Natural killer cell (primary cell): Measurements from ENCODE around the gene CENPH. TPM values are rescaled to one million over a fixed set of nuclear protein-coding genes. Genes with fewer than 3 reads are reported as not detected.
A peak's percentile ranks its signal among the peaks of the same experiment; 100 is the strongest.

Experiments
- ATAC-seq, 3 donors: fragments of 150-1000 bp in 2 of 3; fragments of 200-7000 bp in 1 of 3; cut with Tn5 transposase; 1 replicate in 1 of 3; 2 replicates in 2 of 3; pipeline ENCODE4 v1.10.0; 2021; ENCODE audit warnings: mild to moderate bottlenecking in 2 of 3, moderate library complexity in 2 of 3
- DNase-seq, 2 donors: peaks; one replicate each; pipeline versions ENCODE4 v3.0.0 to v3.0.0-alpha.2; 2013 to 2021; ENCODE audit warnings: mixed read lengths in 1 of 2
- H3K27ac ChIP-seq: one replicate; pipeline ENCODE4 v1.5.1; 2013; ENCODE audit warnings: mild to moderate bottlenecking, low read length
- H3K27me3 ChIP-seq: one replicate; pipeline ENCODE4 v1.6.1; 2013; ENCODE audit warnings: low read length; ENCODE audit not compliant: control insufficient read depth, insufficient read depth
- H3K36me3 ChIP-seq: one replicate; pipeline ENCODE4 v1.6.1; 2013; ENCODE audit warnings: low read length; ENCODE audit not compliant: control insufficient read depth, insufficient read depth
- H3K4me1 ChIP-seq: one replicate; pipeline ENCODE4 v1.6.1; 2013; ENCODE audit warnings: low read length; ENCODE audit not compliant: control insufficient read depth, insufficient read depth
- H3K4me3 ChIP-seq: one replicate; pipeline ENCODE4 v1.5.1; 2013; ENCODE audit warnings: low read length
- H3K9me3 ChIP-seq: one replicate; pipeline ENCODE4 v1.6.1; 2013; ENCODE audit warnings: low read length; ENCODE audit not compliant: control insufficient read depth, insufficient read depth
- H3K27ac Mint-ChIP-seq, 2 donors: one replicate each; pipeline ENCODE4 v1.8.0; 2022; ENCODE audit warnings: mild to moderate bottlenecking in 2 of 2, mixed read lengths in 2 of 2, moderate library complexity in 1 of 2
- H3K27me3 Mint-ChIP-seq, 2 donors: one replicate each; pipeline ENCODE4 v1.8.0; 2022; ENCODE audit warnings: low read depth in 2 of 2, mixed read lengths in 2 of 2
- H3K36me3 Mint-ChIP-seq: one replicate; pipeline ENCODE4 v1.8.0; 2022; ENCODE audit warnings: mixed read lengths
- H3K4me1 Mint-ChIP-seq, 2 donors: one replicate each; pipeline ENCODE4 v1.8.0; 2022; ENCODE audit warnings: mixed read lengths in 2 of 2
- H3K4me3 Mint-ChIP-seq: one replicate; pipeline ENCODE4 v1.8.0; 2022; ENCODE audit warnings: mild to moderate bottlenecking, moderate library complexity, mixed read lengths
- H3K9me3 Mint-ChIP-seq, 2 donors: one replicate each; pipeline ENCODE4 v1.8.0; 2022; ENCODE audit warnings: mixed read lengths in 2 of 2
- CTCF ChIP-seq: fragments of 200-600 bp; IDR thresholded peaks from one replicate; pipeline ENCODE4 v1.8.0; 2022; ENCODE audit warnings: antibody characterized with exemption
- WGBS: methylation state at CpG from one replicate; pipeline ENCODE4 v1.1.7; 2013; ENCODE audit warnings: missing lambda C conversion rate; ENCODE audit not compliant: insufficient coverage; 5-methylcytosine and 5-hydroxymethylcytosine counted together
- intact Hi-C: fragments of 100-400 bp; cut with micrococcal nuclease; formaldehyde crosslinking; loops from one replicate; pipeline ENCODE4 v1.14.2; 2022
- total RNA-seq, 4 donors: library from RNA; stranded (reverse); fragments of 120-200 nt in 1 of 4; gene quantifications; one replicate each; pipeline versions ENCODE4 v1.2.3 to v1.2.4, GENCODE V29; 2013 to 2022

The CENPH gene
- total RNA-seq, 3 donors from 2014 or later (not counting 1 experiment from before 2014, with no cell fraction given): 5.6 to 6.4 (median 5.6) TPM

GRCh38 chr5:69158039-69158438, 31.3 kb upstream of the CENPH start:
- DNase-seq (no peak), ATAC-seq (no peak)
- no peak overlapping the region for H3K4me3 Mint-ChIP-seq
- Histone ChIP-seq H3K4me1 (no peaks in the 10 kb centered on the region), H3K27ac (no peak overlapping the region), H3K36me3 (no peaks in the 10 kb centered on the region), H3K4me3 (no peak overlapping the region), H3K9me3 (no peaks in the 10 kb centered on the region), H3K27me3 (no peaks in the 10 kb centered on the region)
- no peaks in the 10 kb centered on the region for H3K4me1 Mint-ChIP-seq
- intact Hi-C loops: no loop called here
- WGBS: 100% methylated on average over 3 of the region's 3 CpGs
- no peaks in the 10 kb centered on the region for H3K27me3 Mint-ChIP-seq
- no peaks in the 10 kb centered on the region for H3K36me3 Mint-ChIP-seq
- no peak for TF ChIP-seq CTCF
- no peaks in the 10 kb centered on the region for H3K9me3 Mint-ChIP-seq
- H3K27ac Mint-ChIP-seq: no peak overlapping the region

- no peak overlapping the region for H3K4me3 ChIP-seq
- Mint-ChIP-seq H3K36me3 (no peaks in the 10 kb centered on the region), H3K4me1 (peaks cover 0 to under 1% of the 10 kb centered on the region in 2 donors), H3K27ac (no peak overlapping the region), H3K27me3 (no peaks in the 10 kb centered on the region), H3K9me3 (no peaks in the 10 kb centered on the region), H3K4me3 (no peak overlapping the region)
- no peak overlapping the region for H3K27ac ChIP-seq
- H3K4me1 ChIP-seq: no peaks in the 10 kb centered on the region
- no peaks in the 10 kb centered on the region for H3K27me3 ChIP-seq
- ATAC-seq (no peak), DNase-seq (no peak)
- no peaks in the 10 kb centered on the region for H3K9me3 ChIP-seq
- intact Hi-C loops: no loop called here
- no peaks in the 10 kb centered on the region for H3K36me3 ChIP-seq
- TF ChIP-seq CTCF: no peak
- 96% methylated on average over 16 of the region's 16 CpGs for WGBS
Observed at GRCh38 chr5:69160651-69161050, 28.7 kb upstream of the CENPH start.

GRCh38 chr5:69166686-69167492, 22.5 kb upstream of the CENPH start, which contains the start of gene CCNB1:
CCNB1 (plus strand) TSS chr5:69167150; CDS start chr5:69167263, 113 bp downstream.
- TF ChIP-seq CTCF: no peak
- 2% methylated on average over 50 of the region's 50 CpGs for WGBS
- H3K9me3 Mint-ChIP-seq: no peaks in the 10 kb centered on the region

More at GRCh38 chr5:69166686-69167492, 22.5 kb upstream of the CENPH start, which contains the start of gene CCNB1:
- intact Hi-C loops: loop anchor here (1.0 to 2.0 kb wide), 4 partner anchors 22 to 202 kb away; partner anchors contain the start of genes AK6, CENPH, RAD17 and TAF9
- Histone ChIP-seq H3K9me3 (no peaks in the 10 kb centered on the region), H3K27ac (peak within 1 kb of the TSS; percentile 56), H3K36me3 (no peaks in the 10 kb centered on the region), H3K4me3 (peak within 1 kb of the TSS; percentile 68), H3K4me1 (peaks cover 16% of the 10 kb centered on the region), H3K27me3 (no peaks in the 10 kb centered on the region)
- ATAC-seq: peak; percentile 99 to 100 (median 100)
- Mint-ChIP-seq H3K36me3 (no peaks in the 10 kb centered on the region), H3K27me3 (no peaks in the 10 kb centered on the region), H3K4me1 (peaks cover 24% of the 10 kb centered on the region in 2 donors), H3K4me3 (peak within 1 kb of the TSS; percentile 93), H3K27ac (peak within 1 kb of the TSS; percentile 90 to 93)
- peak; percentile 96 to 98 for DNase-seq
